ENCODE measurements around the gene TCF19. TPM values are rescaled to one million over a fixed set of nuclear protein-coding genes. Genes with fewer than 3 reads are reported as not detected.

TCF19 gene
- total and polyA plus RNA-seq, 2 donors (not counting 1 experiment from before 2014, with no cell fraction given) = 10.0 to 10.4 TPM

- ATAC-seq (ENCODE audit: low read depth) = no peak
- H2AFZ ChIP-seq (ENCODE audit: insufficient read depth, low read depth, low read length, poor library complexity, severe bottlenecking) = no peak overlapping the region
- H3K27me3 ChIP-seq (replicated peaks in 1 of 4; ENCODE audit: control extremely low read depth in 1 of 4, control insufficient read depth in 3 of 4, insufficient read depth in 4 of 4, low read length in 3 of 4) = no peaks in the 10 kb centered on the region
- H3K9ac ChIP-seq (ENCODE audit: low read length) = no peak overlapping the region
- no peak overlapping the region for H3K27ac ChIP-seq (ENCODE audit: low read length in 2 of 2)
- no peaks in the 10 kb centered on the region for H3K79me2 ChIP-seq (ENCODE audit: control insufficient read depth, insufficient read depth, low read length)
- no peaks in the 10 kb centered on the region for H4K20me1 ChIP-seq (ENCODE audit: control insufficient read depth, insufficient read depth, low read length, poor library complexity, severe bottlenecking)
- no peaks in the 10 kb centered on the region for H3K4me1 ChIP-seq (ENCODE audit: control insufficient read depth in 2 of 2, insufficient read depth in 2 of 2, low read length in 2 of 2)
- intact Hi-C loops (cut with micrococcal nuclease) = no loop called here
- ChIA-PET CTCF (interaction anchor here (2.1 to 5.3 kb wide), 2 partner anchors 12 to 224 kb away, joined by 6 to 24 read pairs; no protein-coding TSS in a partner anchor), POLR2A (no interaction called here)
- H3K9me3 ChIP-seq (ENCODE audit: control extremely low read depth in 1 of 3, control insufficient read depth in 2 of 3, insufficient read depth in 1 of 3, low read length in 2 of 3) = no peaks in the 10 kb centered on the region
- H3K4me3 Mint-ChIP-seq = no peak overlapping the region
- TF ChIP-seq EZH2 (IDR thresholded peaks at IDR 0.05; ENCODE audit: borderline replicate concordance, insufficient read depth, low read depth, low read length, poor library complexity, severe bottlenecking) = no peak
- no peak for TF ChIP-seq CTCF (IDR thresholded peaks at IDR 0.05)
- WGBS (ENCODE audit: insufficient coverage) = 93% methylated on average over 11 of the region's 11 CpGs
- no peak for DNase-seq
- no peaks in the 10 kb centered on the region for H3K27me3 Mint-ChIP-seq
- no peak overlapping the region for H3K4me3 ChIP-seq (ENCODE audit: control extremely low read depth in 1 of 5, extremely low read depth in 1 of 5, insufficient read depth in 1 of 5, low read depth in 2 of 5, low read length in 4 of 5)
- no peak overlapping the region for H3K27ac Mint-ChIP-seq
- peaks cover 0 to 13% of the 10 kb centered on the region in 2 experiments for H3K36me3 ChIP-seq (replicated peaks in 1 of 2; ENCODE audit: control extremely low read depth in 1 of 2, control insufficient read depth in 1 of 2, extremely low read depth in 1 of 2, insufficient read depth in 2 of 2, low read length in 1 of 2)
- H3K9me3 Mint-ChIP-seq (ENCODE audit: insufficient read depth) = no peaks in the 10 kb centered on the region
- H3K4me1 Mint-ChIP-seq = peaks cover 2% of the 10 kb centered on the region
- no peak overlapping the region for H3K4me2 ChIP-seq (replicated peaks; ENCODE audit: low read depth, low read length, poor library complexity, severe bottlenecking)
Observed at GRCh38 chr6:31143148-31143547, 15.2 kb upstream of the TCF19 start.

DNA sequence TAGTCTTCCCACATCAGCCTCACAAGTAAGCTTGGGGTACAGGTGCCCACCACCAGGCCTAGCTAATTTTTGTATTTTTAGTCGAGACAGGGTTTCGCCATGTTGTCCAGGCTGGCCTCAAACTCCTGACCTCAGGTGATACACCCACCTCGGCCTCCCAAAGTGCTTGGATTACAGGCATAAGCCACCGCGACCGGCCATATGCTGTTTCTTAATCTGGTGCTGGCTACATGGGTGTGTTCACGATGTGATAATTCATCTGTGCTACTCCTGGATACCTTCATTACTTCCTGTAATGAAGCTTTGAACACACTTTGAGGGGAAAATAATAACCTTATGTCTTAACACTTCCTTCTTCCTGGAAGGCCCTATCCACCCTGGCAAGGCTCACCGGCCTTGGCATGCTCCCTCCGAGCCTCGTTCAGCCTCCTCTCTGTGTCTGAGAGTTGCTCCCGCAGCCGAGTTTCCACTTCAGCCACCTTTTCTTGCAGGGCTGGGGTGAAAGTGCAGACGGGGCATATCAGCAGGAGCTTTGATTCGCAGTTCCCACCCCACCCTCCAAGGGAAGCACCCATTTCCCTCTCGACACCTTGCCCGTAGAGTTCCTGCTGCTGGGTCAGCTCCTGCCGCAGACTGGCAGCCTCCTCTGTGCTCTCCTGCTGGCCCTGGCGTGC is 14.0 kb upstream of the TCF19 start:
- H3K9ac ChIP-seq (ENCODE audit: low read length) = no peak overlapping the region
- Mint-ChIP-seq H3K4me1 (peaks cover 3% of the 10 kb centered on the region), H3K27me3 (no peaks in the 10 kb centered on the region)

More for the DNA sequence above, 14.0 kb upstream of the TCF19 start:
- Mint-ChIP-seq H3K9me3 (ENCODE audit: insufficient read depth) (no peaks in the 10 kb centered on the region), H3K27ac (no peak overlapping the region), H3K4me3 (no peak overlapping the region)
- ChIA-PET POLR2A (no interaction called here), CTCF (interaction anchor here (1.3 to 5.3 kb wide), 2 partner anchors 9 to 223 kb away, joined by 5 to 24 read pairs; no protein-coding TSS in a partner anchor)
- ATAC-seq (ENCODE audit: low read depth) (no peak), DNase-seq (no peak)
- TF ChIP-seq CTCF (IDR thresholded peaks at IDR 0.05) (no peak), EZH2 (IDR thresholded peaks at IDR 0.05; ENCODE audit: borderline replicate concordance, insufficient read depth, low read depth, low read length, poor library complexity, severe bottlenecking) (no peak)
- no peaks in the 10 kb centered on the region for H4K20me1 ChIP-seq (ENCODE audit: control insufficient read depth, insufficient read depth, low read length, poor library complexity, severe bottlenecking)
- H3K4me3 ChIP-seq (ENCODE audit: control extremely low read depth in 1 of 5, extremely low read depth in 1 of 5, insufficient read depth in 1 of 5, low read depth in 2 of 5, low read length in 4 of 5) = no peak overlapping the region
- no peaks in the 10 kb centered on the region for H3K27me3 ChIP-seq (replicated peaks in 1 of 4; ENCODE audit: control extremely low read depth in 1 of 4, control insufficient read depth in 3 of 4, insufficient read depth in 4 of 4, low read length in 3 of 4)
- H3K4me2 ChIP-seq (replicated peaks; ENCODE audit: low read depth, low read length, poor library complexity, severe bottlenecking) = no peak overlapping the region
- no peaks in the 10 kb centered on the region for H3K4me1 ChIP-seq (ENCODE audit: control insufficient read depth in 2 of 2, insufficient read depth in 2 of 2, low read length in 2 of 2)
- H2AFZ ChIP-seq (ENCODE audit: insufficient read depth, low read depth, low read length, poor library complexity, severe bottlenecking) = no peak overlapping the region
- H3K79me2 ChIP-seq (ENCODE audit: control insufficient read depth, insufficient read depth, low read length) = no peaks in the 10 kb centered on the region
- H3K9me3 ChIP-seq (ENCODE audit: control extremely low read depth in 1 of 3, control insufficient read depth in 2 of 3, insufficient read depth in 1 of 3, low read length in 2 of 3) = no peaks in the 10 kb centered on the region
- intact Hi-C loops (cut with micrococcal nuclease) = no loop called here
- WGBS (ENCODE audit: insufficient coverage) = 94% methylated on average over 16 of the region's 18 CpGs
- H3K27ac ChIP-seq (ENCODE audit: low read length in 2 of 2) = no peak overlapping the region
- H3K36me3 ChIP-seq (replicated peaks in 1 of 2; ENCODE audit: control extremely low read depth in 1 of 2, control insufficient read depth in 1 of 2, extremely low read depth in 1 of 2, insufficient read depth in 2 of 2, low read length in 1 of 2) = peaks cover 0 to 13% of the 10 kb centered on the region in 2 experiments
